Measurements from ENCODE around the gene GJB5.

GJB5 gene

DNA sequence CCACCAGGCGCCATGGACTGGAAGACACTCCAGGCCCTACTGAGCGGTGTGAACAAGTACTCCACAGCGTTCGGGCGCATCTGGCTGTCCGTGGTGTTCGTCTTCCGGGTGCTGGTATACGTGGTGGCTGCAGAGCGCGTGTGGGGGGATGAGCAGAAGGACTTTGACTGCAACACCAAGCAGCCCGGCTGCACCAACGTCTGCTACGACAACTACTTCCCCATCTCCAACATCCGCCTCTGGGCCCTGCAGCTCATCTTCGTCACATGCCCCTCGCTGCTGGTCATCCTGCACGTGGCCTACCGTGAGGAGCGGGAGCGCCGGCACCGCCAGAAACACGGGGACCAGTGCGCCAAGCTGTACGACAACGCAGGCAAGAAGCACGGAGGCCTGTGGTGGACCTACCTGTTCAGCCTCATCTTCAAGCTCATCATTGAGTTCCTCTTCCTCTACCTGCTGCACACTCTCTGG, 29.9 kb downstream of the GJB5 start:
- in situ Hi-C loops (cut with MboI; ENCODE audit: low sequenced_read_pairs, unreplicated experiment), result loop anchor here (5.0 kb wide), 1 partner anchor 68 kb away; no protein-coding TSS in a partner anchor
- TF ChIP-seq, protein P1, sequence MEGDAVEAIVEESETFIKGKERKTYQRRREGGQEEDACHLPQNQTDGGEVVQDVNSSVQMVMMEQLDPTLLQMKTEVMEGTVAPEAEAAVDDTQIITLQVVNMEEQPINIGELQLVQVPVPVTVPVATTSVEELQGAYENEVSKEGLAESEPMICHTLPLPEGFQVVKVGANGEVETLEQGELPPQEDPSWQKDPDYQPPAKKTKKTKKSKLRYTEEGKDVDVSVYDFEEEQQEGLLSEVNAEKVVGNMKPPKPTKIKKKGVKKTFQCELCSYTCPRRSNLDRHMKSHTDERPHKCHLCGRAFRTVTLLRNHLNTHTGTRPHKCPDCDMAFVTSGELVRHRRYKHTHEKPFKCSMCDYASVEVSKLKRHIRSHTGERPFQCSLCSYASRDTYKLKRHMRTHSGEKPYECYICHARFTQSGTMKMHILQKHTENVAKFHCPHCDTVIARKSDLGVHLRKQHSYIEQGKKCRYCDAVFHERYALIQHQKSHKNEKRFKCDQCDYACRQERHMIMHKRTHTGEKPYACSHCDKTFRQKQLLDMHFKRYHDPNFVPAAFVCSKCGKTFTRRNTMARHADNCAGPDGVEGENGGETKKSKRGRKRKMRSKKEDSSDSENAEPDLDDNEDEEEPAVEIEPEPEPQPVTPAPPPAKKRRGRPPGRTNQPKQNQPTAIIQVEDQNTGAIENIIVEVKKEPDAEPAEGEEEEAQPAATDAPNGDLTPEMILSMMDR (IDR thresholded peaks at IDR 0.05; ENCODE audit: borderline replicate concordance, control extremely low read depth, extremely low read depth, insufficient read depth, missing control alignments), result no peak
- DNase-seq (ENCODE audit: low spot score), result no peak

DNA sequence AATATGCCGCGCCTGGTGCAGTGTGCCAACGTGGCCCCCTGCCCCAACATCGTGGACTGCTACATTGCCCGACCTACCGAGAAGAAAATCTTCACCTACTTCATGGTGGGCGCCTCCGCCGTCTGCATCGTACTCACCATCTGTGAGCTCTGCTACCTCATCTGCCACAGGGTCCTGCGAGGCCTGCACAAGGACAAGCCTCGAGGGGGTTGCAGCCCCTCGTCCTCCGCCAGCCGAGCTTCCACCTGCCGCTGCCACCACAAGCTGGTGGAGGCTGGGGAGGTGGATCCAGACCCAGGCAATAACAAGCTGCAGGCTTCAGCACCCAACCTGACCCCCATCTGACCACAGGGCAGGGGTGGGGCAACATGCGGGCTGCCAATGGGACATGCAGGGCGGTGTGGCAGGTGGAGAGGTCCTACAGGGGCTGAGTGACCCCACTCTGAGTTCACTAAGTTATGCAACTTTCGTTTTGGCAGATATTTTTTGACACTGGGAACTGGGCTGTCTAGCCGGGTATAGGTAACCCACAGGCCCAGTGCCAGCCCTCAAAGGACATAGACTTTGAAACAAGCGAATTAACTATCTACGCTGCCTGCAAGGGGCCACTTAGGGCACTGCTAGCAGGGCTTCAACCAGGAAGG, 30.5 kb downstream of the GJB5 start:
- in situ Hi-C loops (cut with MboI; ENCODE audit: low sequenced_read_pairs, unreplicated experiment), result loop anchor here (5.0 kb wide), 1 partner anchor 67 kb away; no protein-coding TSS in a partner anchor

DNA sequence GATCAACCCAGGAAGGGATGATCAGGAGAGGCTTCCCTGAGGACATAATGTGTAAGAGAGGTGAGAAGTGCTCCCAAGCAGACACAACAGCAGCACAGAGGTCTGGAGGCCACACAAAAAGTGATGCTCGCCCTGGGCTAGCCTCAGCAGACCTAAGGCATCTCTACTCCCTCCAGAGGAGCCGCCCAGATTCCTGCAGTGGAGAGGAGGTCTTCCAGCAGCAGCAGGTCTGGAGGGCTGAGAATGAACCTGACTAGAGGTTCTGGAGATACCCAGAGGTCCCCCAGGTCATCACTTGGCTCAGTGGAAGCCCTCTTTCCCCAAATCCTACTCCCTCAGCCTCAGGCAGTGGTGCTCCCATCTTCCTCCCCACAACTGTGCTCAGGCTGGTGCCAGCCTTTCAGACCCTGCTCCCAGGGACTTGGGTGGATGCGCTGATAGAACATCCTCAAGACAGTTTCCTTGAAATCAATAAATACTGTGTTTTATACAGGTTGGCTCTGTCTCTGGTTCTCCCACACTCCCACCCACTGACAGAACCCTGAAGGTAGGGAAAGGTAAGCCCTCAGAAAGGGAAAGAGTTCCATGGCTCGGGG, 31.1 kb downstream of the GJB5 start:
- TF ChIP-seq, protein P1 (IDR thresholded peaks at IDR 0.05; ENCODE audit: borderline replicate concordance, control extremely low read depth, extremely low read depth, insufficient read depth, missing control alignments), result no peak
- in situ Hi-C loops (cut with MboI; ENCODE audit: low sequenced_read_pairs, unreplicated experiment), result loop anchor here (5.0 kb wide), 1 partner anchor 66 kb away; no protein-coding TSS in a partner anchor
- DNase-seq (ENCODE audit: low spot score), result no peak

More for the DNA sequence above, 30.5 kb downstream of the GJB5 start:
- no peak for DNase-seq (ENCODE audit: low spot score)
- TF ChIP-seq, protein P1 (IDR thresholded peaks at IDR 0.05; ENCODE audit: borderline replicate concordance, control extremely low read depth, extremely low read depth, insufficient read depth, missing control alignments), result no peak

DNA sequence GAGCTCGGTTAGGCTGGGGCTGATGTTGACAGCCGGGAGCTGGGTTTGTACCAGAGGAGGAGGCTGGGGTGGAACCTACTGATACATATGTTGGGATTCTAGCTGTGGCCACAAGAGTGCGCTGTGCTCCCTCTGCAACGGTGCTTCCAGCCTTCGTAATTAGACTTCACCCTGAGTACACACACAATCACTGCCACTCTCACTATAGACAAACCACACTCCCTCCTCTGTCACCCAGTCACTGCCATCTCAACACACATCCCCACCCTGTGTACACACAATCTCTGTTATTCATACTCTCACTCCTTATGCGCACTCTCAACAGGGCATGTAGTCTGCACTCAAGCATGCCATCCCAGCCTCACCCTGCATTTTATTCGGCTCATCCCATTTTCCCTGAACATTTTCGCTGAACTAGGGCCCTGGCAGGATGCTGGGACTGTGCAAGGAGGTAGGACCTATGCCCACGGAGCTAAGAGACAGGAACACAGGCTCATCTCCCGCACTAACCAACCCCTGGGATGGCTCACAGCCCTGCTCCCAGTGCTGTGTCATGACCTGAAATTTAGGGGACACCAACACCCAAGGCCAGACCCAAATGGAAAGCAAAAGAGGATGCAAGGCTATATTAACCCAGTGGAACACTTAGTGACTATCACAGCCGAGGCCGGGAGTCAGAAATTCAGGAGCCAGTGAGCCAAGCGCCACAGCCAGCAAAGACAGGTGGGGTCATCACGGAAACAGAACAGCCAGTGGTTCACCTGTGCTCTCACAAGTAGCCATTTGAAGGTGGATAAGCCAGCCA, 31.9 kb downstream of the GJB5 start:
- TF ChIP-seq, protein P1 (IDR thresholded peaks at IDR 0.05; ENCODE audit: borderline replicate concordance, control extremely low read depth, extremely low read depth, insufficient read depth, missing control alignments), result peak; percentile 88
- DNase-seq (ENCODE audit: low spot score), result peak; percentile 85
- in situ Hi-C loops (cut with MboI; ENCODE audit: low sequenced_read_pairs, unreplicated experiment), result loop anchor here (5.0 kb wide), 1 partner anchor 66 kb away; no protein-coding TSS in a partner anchor

DNA sequence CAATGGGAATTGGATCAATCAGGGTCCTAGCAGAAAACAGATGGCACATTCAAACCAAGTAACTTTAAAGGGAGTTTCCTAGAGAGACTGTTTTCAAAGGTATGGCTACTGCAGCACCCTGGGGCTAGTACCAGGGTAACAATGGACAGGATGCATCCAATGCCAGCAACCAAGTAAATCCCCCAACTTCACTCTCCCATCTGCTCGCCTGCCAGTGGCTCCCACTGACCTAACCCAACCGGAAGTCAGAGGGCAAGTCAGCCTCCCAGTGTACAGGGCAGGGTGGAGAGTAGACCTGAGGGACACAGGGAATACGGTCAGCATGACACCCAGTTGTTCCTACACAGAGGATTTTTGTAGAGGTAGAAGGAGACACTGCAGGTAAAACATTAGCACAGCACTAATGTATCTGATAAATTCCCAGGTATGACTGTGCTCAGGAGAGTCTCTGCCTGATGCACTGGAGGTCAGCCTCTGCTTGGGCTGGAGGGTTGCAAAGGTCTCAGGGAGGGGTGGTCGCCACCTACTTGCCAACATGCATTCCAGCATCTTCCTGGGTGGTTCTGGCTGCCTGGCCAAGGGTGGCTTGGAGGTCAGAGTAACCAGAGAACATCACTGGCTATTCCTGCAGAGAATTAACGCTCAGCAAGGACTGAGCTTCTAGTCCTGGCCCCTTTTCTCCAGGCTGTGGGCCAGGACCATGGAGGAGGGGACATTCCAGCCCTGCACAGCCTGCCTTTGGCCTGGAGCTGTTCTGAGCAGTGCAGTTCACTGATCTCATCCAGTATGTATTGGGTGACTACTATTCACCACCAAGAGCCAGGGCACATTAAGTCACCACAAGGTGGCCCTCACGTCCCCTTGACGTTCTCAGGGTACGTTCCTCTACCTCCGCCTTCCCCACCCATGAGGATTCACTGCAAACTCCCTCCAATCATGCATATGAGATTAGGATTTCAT, 32.9 kb downstream of the GJB5 start:
- in situ Hi-C loops (cut with MboI; ENCODE audit: low sequenced_read_pairs, unreplicated experiment), result loop anchor here (5.0 kb wide), 1 partner anchor 65 kb away; no protein-coding TSS in a partner anchor
- TF ChIP-seq, protein P1 (IDR thresholded peaks at IDR 0.05; ENCODE audit: borderline replicate concordance, control extremely low read depth, extremely low read depth, insufficient read depth, missing control alignments), result peak; percentile 8
- DNase-seq (ENCODE audit: low spot score), result no peak
